Thyroid gland (tissue), 4 donors: ENCODE results near the gene ZNF554.

Source experiments
- CTCF ChIP-seq, 6 experiments: fragments of 200-600 bp in 3 of 6; fragments of 450-650 bp in 3 of 6; sonication (generic) in 3 of 6; IDR thresholded peaks; one replicate each; pipeline ENCODE4 v1.5.1; 2016 to 2019; ENCODE audit warnings: antibody characterized with exemption in 6 of 6, mild to moderate bottlenecking in 2 of 6, inconsistent platforms in 1 of 6, moderate library complexity in 1 of 6
- POLR2A ChIP-seq, 2 donors: fragments of 450-650 bp; IDR thresholded peaks; one replicate each; pipeline ENCODE4 v1.6.1; 2017; ENCODE audit warnings: antibody characterized with exemption in 2 of 2, mild to moderate bottlenecking in 2 of 2, moderate library complexity in 1 of 2

GRCh38 chr19:2774083-2774679 lies 45.5 kb upstream of the ZNF554 start:
- TF ChIP-seq CTCF (IDR thresholded peaks at IDR 0.05) (no peak), POLR2A (IDR thresholded peaks at IDR 0.05) (no peak)
